H1 (cell line): ENCODE data around the gene BLTP3B. TPM values are rescaled to one million over a fixed set of nuclear protein-coding genes. Genes with fewer than 3 reads are reported as not detected.
A peak's percentile ranks its signal among the peaks of the same experiment; 100 is the strongest.

Source experiments
- CTCF ChIA-PET: fragments of 300-600 bp; sonication (Branson Sonifier 250); formaldehyde crosslinking; loops from one replicate; lab custom pipeline; 2021; ENCODE audit not compliant: partially characterized antibody; lab: Charles Lee
- POLR2A ChIA-PET: fragments of 300-600 bp; sonication (Branson Sonifier 250); formaldehyde crosslinking; loops from one replicate; lab custom pipeline; 2021; ENCODE audit warnings: inconsistent platforms; ENCODE audit not compliant: partially characterized antibody; lab: Charles Lee
- DNase-seq, 2 experiments: peaks; one replicate each; pipeline versions ENCODE4 v3.0.0 to v3.0.0-alpha.2; 2010 to 2022; ENCODE audit warnings: low spot score in 2 of 2, low read depth in 1 of 2, mixed read lengths in 1 of 2
- FAIRE-seq: peaks from 2 replicates; lab custom pipeline; 2011; peaks lifted over from hg19 to GRCh38; lab: Jason Lieb, UNC
- H2AFZ ChIP-seq: 2 replicates; pipeline ENCODE4 v1.8.1; 2012; ENCODE audit warnings: low read length, inconsistent platforms
- H2AK5ac ChIP-seq: 2 replicates; pipeline ENCODE4 v1.6.1; 2013; ENCODE audit warnings: low read depth, low read length
- H2BK120ac ChIP-seq: replicated peaks from 2 replicates; pipeline ENCODE3; 2013; ENCODE audit warnings: low read depth, low read length, inconsistent platforms
- H2BK12ac ChIP-seq: 2 replicates; pipeline ENCODE4 v1.6.1; 2013; ENCODE audit warnings: low read depth, low read length
- H2BK15ac ChIP-seq: 2 replicates; pipeline ENCODE4 v1.6.1; 2013; ENCODE audit warnings: low read length
- H2BK20ac ChIP-seq: 2 replicates; pipeline ENCODE4 v1.6.1; 2013; ENCODE audit warnings: low read length
- H2BK5ac ChIP-seq: 2 replicates; pipeline ENCODE4 v1.6.1; 2013; ENCODE audit warnings: low read depth, low read length
- H3K14ac ChIP-seq: 2 replicates; pipeline ENCODE4 v1.6.1; 2013; ENCODE audit warnings: inconsistent platforms; ENCODE audit not compliant: insufficient read length
- H3K18ac ChIP-seq: 2 replicates; pipeline ENCODE4 v1.6.1; 2013; ENCODE audit warnings: low read length; ENCODE audit errors: extremely low read depth
- H3K23ac ChIP-seq: 2 replicates; pipeline ENCODE4 v1.6.1; 2013; ENCODE audit warnings: inconsistent platforms; ENCODE audit not compliant: insufficient read length
- H3K23me2 ChIP-seq: 2 replicates; pipeline ENCODE4 v1.6.1; 2013; ENCODE audit warnings: low read depth, low read length
- H3K27ac ChIP-seq: 2 replicates; pipeline ENCODE4 v1.6.1; 2011; ENCODE audit warnings: low read depth, low read length, inconsistent platforms
- H3K27me3 ChIP-seq, 4 experiments: replicated peaks in 1 of 4; 1 replicate in 1 of 4; 2 replicates in 3 of 4; pipeline versions ENCODE4 v1.6.1 to v1.8.1; 2011 to 2013; ENCODE audit warnings: low read length in 3 of 4, mild to moderate bottlenecking in 3 of 4, inconsistent platforms in 2 of 4, mixed read lengths in 2 of 4, moderate library complexity in 1 of 4; ENCODE audit not compliant: control insufficient read depth in 3 of 4, insufficient read depth in 3 of 4; ENCODE audit errors: extremely low read depth in 1 of 4
- H3K36me3 ChIP-seq, 4 experiments: 2 replicates each; pipeline versions ENCODE4 v1.6.1 to v1.8.1; 2011 to 2013; ENCODE audit warnings: mild to moderate bottlenecking in 4 of 4, low read length in 3 of 4, moderate library complexity in 2 of 4, control low read depth in 1 of 4, inconsistent platforms in 1 of 4; ENCODE audit not compliant: insufficient read depth in 4 of 4, control insufficient read depth in 2 of 4
- H3K4ac ChIP-seq: replicated peaks from 2 replicates; pipeline ENCODE3; 2013; ENCODE audit warnings: low read length, low read depth, mixed read lengths, inconsistent platforms; ENCODE audit not compliant: insufficient read length
- H3K4me1 ChIP-seq, 4 experiments: replicated peaks in 1 of 4; 1 replicate in 1 of 4; 2 replicates in 3 of 4; pipeline versions ENCODE4 v1.6.1 to v1.8.1; 2011 to 2013; ENCODE audit warnings: low read length in 3 of 4, inconsistent platforms in 2 of 4, mixed read lengths in 1 of 4; ENCODE audit not compliant: insufficient read depth in 4 of 4, control insufficient read depth in 3 of 4
- H3K4me2 ChIP-seq, 2 experiments: 2 replicates each; pipeline versions ENCODE4 v1.6.1 to v1.8.1; 2011 to 2013; ENCODE audit warnings: low read depth in 2 of 2, low read length in 2 of 2, control low read depth in 1 of 2, inconsistent platforms in 1 of 2, mild to moderate bottlenecking in 1 of 2; ENCODE audit not compliant: insufficient read depth in 1 of 2
- H3K4me3 ChIP-seq, 4 experiments: fragments of 200-600, 300-600 bp in 1 of 4; sonication (generic), shearing (Covaris generic), sonication (Bioruptor Twin) in 1 of 4; 2 replicates each; pipeline versions ENCODE4 v1.5.1 to v1.8.1; 2011 to 2016; ENCODE audit warnings: low read length in 4 of 4, low read depth in 3 of 4, control low read depth in 2 of 4, inconsistent platforms in 2 of 4, mild to moderate bottlenecking in 2 of 4, mixed read lengths in 1 of 4, moderate library complexity in 1 of 4; ENCODE audit not compliant: insufficient read depth in 2 of 4; ENCODE audit errors: extremely low read depth in 1 of 4
- H3K56ac ChIP-seq: replicated peaks from 2 replicates; pipeline ENCODE3; 2013; ENCODE audit warnings: low read depth, mild to moderate bottlenecking, mixed read lengths, low read length, inconsistent platforms; ENCODE audit not compliant: insufficient read length
- H3K79me1 ChIP-seq: 2 replicates; pipeline ENCODE4 v1.6.1; 2013; ENCODE audit warnings: low read depth, low read length, control low read depth
- H3K79me2 ChIP-seq, 2 experiments: 2 replicates each; pipeline versions ENCODE4 v1.6.1 to v1.8.1; 2012 to 2013; ENCODE audit warnings: low read length in 2 of 2, mild to moderate bottlenecking in 2 of 2, inconsistent platforms in 1 of 2; ENCODE audit not compliant: insufficient read depth in 2 of 2, control insufficient read depth in 1 of 2
- H3K9ac ChIP-seq, 4 experiments: replicated peaks in 1 of 4; 1 replicate in 1 of 4; 2 replicates in 3 of 4; pipeline versions ENCODE4 v1.6.1 to v1.8.1; 2011 to 2013; ENCODE audit warnings: low read depth in 3 of 4, low read length in 3 of 4, control low read depth in 2 of 4, mild to moderate bottlenecking in 2 of 4, moderate library complexity in 2 of 4, inconsistent platforms in 1 of 4; ENCODE audit errors: extremely low read depth in 1 of 4
- H3K9me3 ChIP-seq, 2 experiments: 2 replicates each; pipeline versions ENCODE4 v1.6.1 to v1.8.1; 2012 to 2013; ENCODE audit warnings: mild to moderate bottlenecking in 2 of 2, moderate library complexity in 2 of 2, control low read depth in 1 of 2, inconsistent platforms in 1 of 2, low read depth in 1 of 2, low read length in 1 of 2, mixed read lengths in 1 of 2; ENCODE audit not compliant: insufficient read depth in 2 of 2
- H4K20me1 ChIP-seq, 2 experiments: replicated peaks in 1 of 2; 2 replicates each; pipeline versions ENCODE3 to v1.8.1; 2011 to 2013; ENCODE audit warnings: inconsistent platforms in 2 of 2, low read length in 2 of 2, mild to moderate bottlenecking in 1 of 2; ENCODE audit not compliant: insufficient read depth in 2 of 2, control insufficient read depth in 1 of 2
- H4K5ac ChIP-seq: 2 replicates; pipeline ENCODE4 v1.6.1; 2013; ENCODE audit warnings: low read length, low read depth, mixed read lengths, inconsistent platforms; ENCODE audit not compliant: insufficient read length
- H4K8ac ChIP-seq: 2 replicates; pipeline ENCODE4 v1.8.0; 2013; ENCODE audit warnings: mild to moderate bottlenecking, moderate library complexity, low read length, inconsistent platforms; ENCODE audit not compliant: insufficient read depth; ENCODE audit errors: extremely low read depth
- H4K91ac ChIP-seq: replicated peaks from 2 replicates; pipeline ENCODE3; 2013; ENCODE audit warnings: low read length, mixed read lengths, inconsistent platforms; ENCODE audit not compliant: insufficient read length
- BACH1 ChIP-seq: IDR thresholded peaks from 2 replicates; pipeline ENCODE4 v1.6.1; 2012; ENCODE audit warnings: low read length, improper control_type of control experiment
- GTF2F1 ChIP-seq: IDR thresholded peaks from 2 replicates; pipeline ENCODE4 v1.6.1; 2012; ENCODE audit warnings: low read depth, low read length, improper control_type of control experiment, borderline replicate concordance
- HDAC2 ChIP-seq, 2 experiments: fragments of 300-600 bp in 1 of 2; sonication (generic) in 1 of 2; IDR thresholded peaks; 2 replicates each; pipeline ENCODE4 v1.6.1; 2011 to 2012; ENCODE audit warnings: low read depth in 2 of 2, low read length in 2 of 2, mild to moderate bottlenecking in 2 of 2, moderate library complexity in 2 of 2, borderline replicate concordance in 1 of 2, inconsistent platforms in 1 of 2
- POLR2AphosphoS5 ChIP-seq: IDR thresholded peaks from 2 replicates; pipeline ENCODE4 v1.6.1; 2011; ENCODE audit warnings: low read depth, low read length
- RAD21 ChIP-seq, 2 experiments: IDR thresholded peaks in 1 of 2; conservative IDR thresholded peaks in 1 of 2; 2 replicates each; pipeline ENCODE4 v1.6.1; 2011; ENCODE audit warnings: low read depth in 2 of 2, low read length in 2 of 2, improper control_type of control experiment in 1 of 2, inconsistent platforms in 1 of 2, mild to moderate bottlenecking in 1 of 2, moderate library complexity in 1 of 2
- WGBS, 2 experiments: shearing (Covaris generic) in 1 of 2; methylation state at CpG; one replicate each; pipeline versions ENCODE4 v1.1.6 to v1.1.7; 2013 to 2015; ENCODE audit warnings: low lambda C conversion rate in 2 of 2, mixed read lengths in 2 of 2, inconsistent platforms in 1 of 2, low coverage in 1 of 2, missing lambda C conversion rate in 1 of 2; ENCODE audit not compliant: insufficient replicate concordance in 2 of 2, insufficient coverage in 1 of 2, insufficient read length in 1 of 2; ENCODE audit errors: extremely low coverage in 1 of 2, missing lambda C conversion rate in 1 of 2; 5-methylcytosine and 5-hydroxymethylcytosine counted together
- polyA plus RNA-seq, 7 experiments: library from polyadenylated mRNA; depleted of rRNA in 3 of 7; stranded (reverse) in 5 of 7; unstranded in 2 of 7; fragments of >200 nt in 5 of 7; fragments of 200-250 nt in 2 of 7; gene quantifications; 1 replicate in 5 of 7; 2 replicates in 1 of 7; 4 replicates in 1 of 7; pipeline versions ENCODE4 v1.2.1 to v1.2.3, GENCODE V29; 2011 to 2013; ENCODE audit warnings: missing spikeins in 2 of 7, mixed read lengths in 2 of 7
- total RNA-seq: library from RNA; stranded (reverse); fragmentation: NEBNext Ultra II Directional; extraction: Animal tissue kit (Norgen Biotek cat#: 25700); gene quantifications from 2 replicates; pipeline ENCODE4 v1.2.1, GENCODE V29; 2021

Gene BLTP3B
- total and polyA plus RNA-seq, 2 of the 8 experiments (the other 6 are each of a cell fraction or from before 2014, with no cell fraction given): 7.0 to 28.6 TPM

DNA sequence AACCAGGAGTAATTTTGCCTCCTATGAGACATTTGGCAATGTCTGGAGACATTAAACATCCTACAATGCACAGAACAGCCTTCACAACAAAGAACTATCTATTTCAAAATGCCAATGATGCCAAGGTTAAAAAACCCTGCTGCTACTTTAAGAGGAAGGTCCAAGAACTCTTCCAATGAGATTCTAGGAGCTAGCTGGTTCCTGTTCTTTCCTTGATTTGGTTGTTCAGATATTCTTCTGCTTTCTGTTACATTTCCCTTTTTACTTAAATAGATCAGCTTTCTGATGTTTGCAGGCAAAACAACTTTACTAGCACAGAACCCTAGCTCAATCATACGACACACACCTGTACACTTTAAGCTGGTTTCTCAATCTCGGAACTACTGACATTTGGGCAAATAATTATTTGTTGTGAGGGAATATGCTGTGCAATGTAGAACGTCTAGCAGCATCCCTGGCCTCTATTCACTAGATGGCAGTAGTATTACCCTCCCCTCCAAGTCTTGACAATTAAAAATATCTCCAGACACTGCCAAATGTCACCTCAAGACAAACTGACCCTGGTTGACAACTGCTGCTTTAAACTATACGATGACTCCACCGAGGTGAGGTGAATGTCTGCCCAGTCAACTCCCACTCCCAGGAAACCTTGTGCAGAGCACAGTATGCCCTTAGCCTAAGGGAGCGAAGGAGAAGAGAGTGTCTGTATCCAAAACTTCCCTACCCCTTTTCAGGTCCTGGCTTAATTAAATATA, 4.4 kb downstream of the BLTP3B start:
- DNase-seq (no peak), FAIRE-seq (no peak)
- 75% methylated on average over 6 of the region's 6 CpGs; no CpG with 5 or more reads in 1 of the 2 experiments for WGBS, 2 experiments
- Histone ChIP-seq H3K4ac (no peak overlapping the region), H2BK15ac (no peak overlapping the region), H3K4me1 (peaks cover 2 to 5% (median 2%) of the 10 kb centered on the region in 4 experiments; a peak in 3 of 7 replicates), H3K56ac (no peak overlapping the region), H3K9me3 (no peaks in the 10 kb centered on the region), H3K79me2 (peaks cover 6 to 85% of the 10 kb centered on the region in 2 experiments; a peak in 3 of 4 replicates), H4K8ac (no peak overlapping the region), H2BK12ac (no peak overlapping the region), H2AK5ac (no peak overlapping the region), H2BK5ac (no peak overlapping the region), H4K91ac (no peak overlapping the region), H3K36me3 (no peaks in the 10 kb centered on the region), H4K20me1 (peaks cover 8 to 9% of the 10 kb centered on the region in 2 experiments), H3K4me2 (no peak overlapping the region), H2BK120ac (no peak overlapping the region), H3K14ac (no peak overlapping the region), H3K4me3 (no peak overlapping the region), H3K23ac (no peak overlapping the region), H4K5ac (no peak overlapping the region), H3K79me1 (peaks cover 5% of the 10 kb centered on the region), H3K27ac (no peak overlapping the region), H2BK20ac (no peak overlapping the region), H2AFZ (no peak overlapping the region), H3K23me2 (peaks cover 2% of the 10 kb centered on the region; the same call in 1 of the 2 replicates), H3K27me3 (no peaks in the 10 kb centered on the region), H3K9ac (no peak overlapping the region), H3K18ac (no peak overlapping the region)
- ChIA-PET POLR2A (interaction anchor here (1.2 to 1.6 kb wide), 2 partner anchors 9 to 11 kb away, joined by 3 to 7 read pairs; no protein-coding TSS in a partner anchor), CTCF (interaction anchor here (0.6 to 3.6 kb wide), 11 partner anchors 10 to 1446 kb away, joined by 3 to 31 read pairs (median 5); no protein-coding TSS in a partner anchor)
- TF ChIP-seq HDAC2 (IDR thresholded peaks at IDR 0.05; ENCODE audit: borderline replicate concordance in 1 of 2, low read depth in 2 of 2, low read length in 2 of 2) (no peak), BACH1 (no peak), POLR2AphosphoS5 (no peak), RAD21 (IDR thresholded peaks at IDR 0.05 in 1 of 2, conservative IDR thresholded peaks at IDR 0.05 in 1 of 2; ENCODE audit: low read depth in 2 of 2, low read length in 2 of 2) (peak; percentile 30 to 32; a peak in 2 of 4 replicates), GTF2F1 (no peak)
